Mesendoderm (in vitro differentiated cells): ENCODE measurements around the gene FGF11.
A peak's percentile ranks its signal among the peaks of the same experiment; 100 is the strongest.

Experiments
- DNase-seq: peaks from one replicate; pipeline ENCODE4 v3.0.0; 2013
- H2AK5ac ChIP-seq: 2 replicates; pipeline ENCODE4 v1.6.1; 2013; ENCODE audit warnings: low read length, inconsistent platforms
- H2BK120ac ChIP-seq: 2 replicates; pipeline ENCODE4 v1.6.1; 2013; ENCODE audit warnings: low read depth, mild to moderate bottlenecking, low read length, moderate library complexity, mixed read lengths
- H2BK15ac ChIP-seq: replicated peaks from 2 replicates; pipeline ENCODE4 v1.6.1; 2013; ENCODE audit warnings: low read depth, mild to moderate bottlenecking, moderate library complexity
- H2BK5ac ChIP-seq: 2 replicates; pipeline ENCODE4 v1.6.1; 2013; ENCODE audit warnings: low read length, inconsistent platforms
- H3K18ac ChIP-seq: 2 replicates; pipeline ENCODE4 v1.6.1; 2013; ENCODE audit warnings: mild to moderate bottlenecking, low read length, mixed read lengths
- H3K23ac ChIP-seq: one replicate; pipeline ENCODE4 v1.6.1; 2013; ENCODE audit warnings: low read length
- H3K27ac ChIP-seq: 2 replicates; pipeline ENCODE4 v1.5.1; 2013; ENCODE audit warnings: low read depth, mild to moderate bottlenecking, inconsistent platforms, low read length, moderate library complexity
- H3K27me3 ChIP-seq: 2 replicates; pipeline ENCODE4 v1.6.1; 2013; ENCODE audit warnings: low read length, control low read depth, mild to moderate bottlenecking, inconsistent platforms; ENCODE audit not compliant: insufficient read depth, poor library complexity
- H3K36me3 ChIP-seq: 2 replicates; pipeline ENCODE4 v1.6.1; 2013; ENCODE audit warnings: low read length, inconsistent platforms; ENCODE audit not compliant: control insufficient read depth, insufficient read depth
- H3K4ac ChIP-seq: one replicate; pipeline ENCODE4 v1.6.1; 2013; ENCODE audit warnings: low read depth, mild to moderate bottlenecking, low read length, moderate library complexity
- H3K4me1 ChIP-seq: 2 replicates; pipeline ENCODE4 v1.6.1; 2013; ENCODE audit warnings: low read depth, low read length, inconsistent platforms; ENCODE audit not compliant: control insufficient read depth
- H3K4me2 ChIP-seq: 2 replicates; pipeline ENCODE4 v1.6.1; 2013; ENCODE audit warnings: low read length
- H3K4me3 ChIP-seq: 2 replicates; pipeline ENCODE4 v1.5.1; 2013; ENCODE audit warnings: mild to moderate bottlenecking, low read length
- H3K56ac ChIP-seq: one replicate; pipeline ENCODE4 v1.6.1; 2013; ENCODE audit warnings: low read length
- H3K79me1 ChIP-seq: 2 replicates; pipeline ENCODE4 v1.6.1; 2013; ENCODE audit warnings: low read length, inconsistent platforms
- H3K79me2 ChIP-seq: 2 replicates; pipeline ENCODE4 v1.6.1; 2013; ENCODE audit warnings: mild to moderate bottlenecking, low read length; ENCODE audit not compliant: control insufficient read depth, insufficient read depth
- H3K9ac ChIP-seq: 2 replicates; pipeline ENCODE4 v1.6.1; 2013; ENCODE audit warnings: low read length, inconsistent platforms
- H4K5ac ChIP-seq: one replicate; pipeline ENCODE4 v1.6.1; 2013; ENCODE audit warnings: low read length
- H4K8ac ChIP-seq: one replicate; pipeline ENCODE4 v1.6.1; 2013; ENCODE audit warnings: low read depth, mild to moderate bottlenecking, control low read depth, low read length, moderate library complexity
- WGBS: extraction: QIAGEN DNeasy Blood & Tissue Kit; methylation state at CpG from one replicate; pipeline ENCODE4 v1.1.7; 2013; ENCODE audit warnings: low lambda C conversion rate, missing lambda C conversion rate; ENCODE audit not compliant: insufficient coverage; ENCODE audit errors: extremely low coverage; 5-methylcytosine and 5-hydroxymethylcytosine counted together

Gene FGF11

GRCh38 chr17:7442142-7442541 is 2.8 kb downstream of the FGF11 start:
- Histone ChIP-seq H3K4me2 (no peak overlapping the region), H4K8ac (no peak overlapping the region), H3K56ac (no peak overlapping the region), H3K79me2 (no peaks in the 10 kb centered on the region), H4K5ac (no peak overlapping the region), H2BK120ac (no peak overlapping the region), H3K23ac (no peak overlapping the region), H3K18ac (no peak overlapping the region), H3K4ac (no peak overlapping the region), H3K79me1 (no peaks in the 10 kb centered on the region), H2AK5ac (no peak overlapping the region), H2BK5ac (no peak overlapping the region), H3K9ac (no peak overlapping the region), H2BK15ac (no peak overlapping the region), H3K27me3 (peaks cover 9% of the 10 kb centered on the region), H3K27ac (no peak overlapping the region), H3K36me3 (no peaks in the 10 kb centered on the region), H3K4me1 (peaks cover 5% of the 10 kb centered on the region), H3K4me3 (no peak overlapping the region)
- no peak for DNase-seq
- no CpG with 5 or more reads among the region's 2 CpGs for WGBS

- Histone ChIP-seq H3K4me2 (no peak overlapping the region), H2AK5ac (no peak overlapping the region), H3K23ac (no peak overlapping the region), H2BK5ac (no peak overlapping the region), H3K79me2 (no peaks in the 10 kb centered on the region), H2BK120ac (no peak overlapping the region), H3K9ac (no peak overlapping the region), H2BK15ac (no peak overlapping the region), H3K4ac (no peak overlapping the region), H4K5ac (no peak overlapping the region), H3K18ac (no peak overlapping the region), H3K27ac (no peak overlapping the region), H3K36me3 (no peaks in the 10 kb centered on the region), H3K4me1 (peaks cover 2% of the 10 kb centered on the region), H3K79me1 (no peaks in the 10 kb centered on the region), H3K27me3 (peaks cover 4% of the 10 kb centered on the region), H3K56ac (no peak overlapping the region), H4K8ac (no peak overlapping the region), H3K4me3 (no peak overlapping the region)
- no peak for DNase-seq
- no CpG with 5 or more reads among the region's 7 CpGs for WGBS
Observed at GRCh38 chr17:7443499-7444485, 4.5 kb downstream of the FGF11 start.

- peak within 1 kb of the TSS; percentile 50 for H3K9ac ChIP-seq
- H3K56ac ChIP-seq: peak within 1 kb of the TSS; percentile 89
- DNase-seq: peak; percentile 87
- H2BK15ac ChIP-seq: no peak within 1 kb of the TSS
- H4K8ac ChIP-seq: no peak within 1 kb of the TSS
- H3K27ac ChIP-seq: no peak within 1 kb of the TSS
- peak within 1 kb of the TSS; percentile 17 for H3K4me3 ChIP-seq
- no peak within 1 kb of the TSS for H3K4ac ChIP-seq
- no peak within 1 kb of the TSS for H3K18ac ChIP-seq
- peaks cover 2% of the 10 kb centered on the region for H3K4me1 ChIP-seq
- H2BK120ac ChIP-seq: no peak within 1 kb of the TSS
- no peak within 1 kb of the TSS for H2BK5ac ChIP-seq
- peak within 1 kb of the TSS; percentile 83 for H3K4me2 ChIP-seq
- no peak within 1 kb of the TSS for H4K5ac ChIP-seq
- WGBS: no CpG with 5 or more reads among the region's 51 CpGs
- no peaks in the 10 kb centered on the region for H3K79me2 ChIP-seq
- no peaks in the 10 kb centered on the region for H3K36me3 ChIP-seq
- H3K79me1 ChIP-seq: no peaks in the 10 kb centered on the region
- H2AK5ac ChIP-seq: no peak within 1 kb of the TSS
- H3K23ac ChIP-seq: no peak within 1 kb of the TSS
- no peaks in the 10 kb centered on the region for H3K27me3 ChIP-seq
Observed at GRCh38 chr17:7444682-7445618, 5.6 kb downstream of the FGF11 start, which contains the start of gene CHRNB1. Gene CHRNB1, plus strand, starts transcription at chr17:7445061. Its CDS starts 67 bp downstream, at chr17:7445128.

- H3K18ac ChIP-seq: no peak overlapping the region
- H2BK120ac ChIP-seq: no peak overlapping the region
- no peak overlapping the region for H3K27ac ChIP-seq
- H3K4me3 ChIP-seq: peak overlapping the region; percentile 10
- peak overlapping the region; percentile 50 for H3K9ac ChIP-seq
- peak overlapping the region; percentile 83 for H3K4me2 ChIP-seq
- H3K79me1 ChIP-seq: no peaks in the 10 kb centered on the region
- H3K27me3 ChIP-seq: no peaks in the 10 kb centered on the region
- H3K4me1 ChIP-seq: peaks cover 2% of the 10 kb centered on the region
- H2AK5ac ChIP-seq: no peak overlapping the region
- H3K23ac ChIP-seq: no peak overlapping the region
- DNase-seq: peak; percentile 88
- peak overlapping the region; percentile 89 for H3K56ac ChIP-seq
- no peaks in the 10 kb centered on the region for H3K36me3 ChIP-seq
- H4K5ac ChIP-seq: no peak overlapping the region
- H2BK5ac ChIP-seq: no peak overlapping the region
- no CpG with 5 or more reads among the region's 16 CpGs for WGBS
- no peak overlapping the region for H3K4ac ChIP-seq
- no peak overlapping the region for H4K8ac ChIP-seq
- no peaks in the 10 kb centered on the region for H3K79me2 ChIP-seq
- H2BK15ac ChIP-seq: no peak overlapping the region
Observed at GRCh38 chr17:7445619-7445968, 6.3 kb downstream of the FGF11 start.

- no peak for DNase-seq
- WGBS: no CpG with 5 or more reads among the region's 7 CpGs
- H3K9ac ChIP-seq: no peak overlapping the region
- H3K18ac ChIP-seq: no peak overlapping the region
- no peaks in the 10 kb centered on the region for H3K27me3 ChIP-seq
- H2AK5ac ChIP-seq: no peak overlapping the region
- no peak overlapping the region for H2BK5ac ChIP-seq
- H3K79me1 ChIP-seq: no peaks in the 10 kb centered on the region
- no peaks in the 10 kb centered on the region for H3K4me1 ChIP-seq
- no peak overlapping the region for H3K23ac ChIP-seq
- H3K36me3 ChIP-seq: no peaks in the 10 kb centered on the region
- H2BK15ac ChIP-seq: no peak overlapping the region
- no peak overlapping the region for H2BK120ac ChIP-seq
- H4K5ac ChIP-seq: no peak overlapping the region
- no peaks in the 10 kb centered on the region for H3K79me2 ChIP-seq
- no peak overlapping the region for H3K4ac ChIP-seq
- H3K27ac ChIP-seq: no peak overlapping the region
- no peak overlapping the region for H3K56ac ChIP-seq
- no peak overlapping the region for H3K4me3 ChIP-seq
- no peak overlapping the region for H3K4me2 ChIP-seq
- no peak overlapping the region for H4K8ac ChIP-seq
Observed at GRCh38 chr17:7448461-7448860, 9.1 kb downstream of the FGF11 start.
